GM12864 (cell line): ENCODE data around the gene EXOC2.

ENCODE experiments used
- DNase-seq: peaks from one replicate; pipeline ENCODE4 v3.0.0-alpha.2; 2011; ENCODE audit warnings: low read depth
- H3K4me3 ChIP-seq: 2 replicates; pipeline ENCODE4 v1.5.1; 2011; ENCODE audit warnings: mild to moderate bottlenecking, low read depth, low read length, control low read depth
- CTCF ChIP-seq: IDR thresholded peaks from 2 replicates; pipeline ENCODE4 v1.5.1; 2011; ENCODE audit warnings: low read depth, mild to moderate bottlenecking, moderate library complexity, low read length, control low read depth, inconsistent platforms; ENCODE audit errors: missing control alignments

EXOC2 gene

GRCh38 chr6:530425-530824, 162.5 kb downstream of the EXOC2 start:
- DNase-seq = no peak
- TF ChIP-seq CTCF = no peak
- H3K4me3 ChIP-seq = no peak overlapping the region

GRCh38 chr6:528989-529388, 163.9 kb downstream of the EXOC2 start:
- no peak for DNase-seq
- H3K4me3 ChIP-seq = no peak overlapping the region
- TF ChIP-seq CTCF = no peak

- DNase-seq = no peak
- no peak overlapping the region for H3K4me3 ChIP-seq
- no peak for TF ChIP-seq CTCF
These were observed 164.8 kb downstream of the EXOC2 start for GRCh38 chr6:527989-528673.

- no peak overlapping the region for H3K4me3 ChIP-seq
- DNase-seq = no peak
- no peak for TF ChIP-seq CTCF
These were observed 168.1 kb downstream of the EXOC2 start for GRCh38 chr6:524803-525202.

- no peak for TF ChIP-seq CTCF
- DNase-seq = no peak
These were observed 172.1 kb downstream of the EXOC2 start for GRCh38 chr6:520820-521219.

GRCh38 chr6:518218-518617, 174.7 kb downstream of the EXOC2 start:
- no peak overlapping the region for H3K4me3 ChIP-seq
- TF ChIP-seq CTCF = no peak
- DNase-seq = no peak

More at GRCh38 chr6:520820-521219, 172.1 kb downstream of the EXOC2 start:
- no peak overlapping the region for H3K4me3 ChIP-seq

- no peak for DNase-seq
- H3K4me3 ChIP-seq = no peak overlapping the region
- TF ChIP-seq CTCF = no peak
These were observed 176.7 kb downstream of the EXOC2 start for GRCh38 chr6:516213-516612.
